SKM-1 treated with dmso at 0.1 percent for 144 hours (cell line): ENCODE results near the gene ANAPC16.
"Not testable (repeated sequence)": the region's sequence is repeated elsewhere in the genome, so short reads cannot be mapped to it uniquely, and the experiment has no call there.

Experiments used
- DNase-seq: peaks from one replicate; lab custom pipeline; 2025; ENCODE audit not compliant: unreplicated experiment; lab: John Stamatoyannopoulos, UW

The ANAPC16 gene

DNA sequence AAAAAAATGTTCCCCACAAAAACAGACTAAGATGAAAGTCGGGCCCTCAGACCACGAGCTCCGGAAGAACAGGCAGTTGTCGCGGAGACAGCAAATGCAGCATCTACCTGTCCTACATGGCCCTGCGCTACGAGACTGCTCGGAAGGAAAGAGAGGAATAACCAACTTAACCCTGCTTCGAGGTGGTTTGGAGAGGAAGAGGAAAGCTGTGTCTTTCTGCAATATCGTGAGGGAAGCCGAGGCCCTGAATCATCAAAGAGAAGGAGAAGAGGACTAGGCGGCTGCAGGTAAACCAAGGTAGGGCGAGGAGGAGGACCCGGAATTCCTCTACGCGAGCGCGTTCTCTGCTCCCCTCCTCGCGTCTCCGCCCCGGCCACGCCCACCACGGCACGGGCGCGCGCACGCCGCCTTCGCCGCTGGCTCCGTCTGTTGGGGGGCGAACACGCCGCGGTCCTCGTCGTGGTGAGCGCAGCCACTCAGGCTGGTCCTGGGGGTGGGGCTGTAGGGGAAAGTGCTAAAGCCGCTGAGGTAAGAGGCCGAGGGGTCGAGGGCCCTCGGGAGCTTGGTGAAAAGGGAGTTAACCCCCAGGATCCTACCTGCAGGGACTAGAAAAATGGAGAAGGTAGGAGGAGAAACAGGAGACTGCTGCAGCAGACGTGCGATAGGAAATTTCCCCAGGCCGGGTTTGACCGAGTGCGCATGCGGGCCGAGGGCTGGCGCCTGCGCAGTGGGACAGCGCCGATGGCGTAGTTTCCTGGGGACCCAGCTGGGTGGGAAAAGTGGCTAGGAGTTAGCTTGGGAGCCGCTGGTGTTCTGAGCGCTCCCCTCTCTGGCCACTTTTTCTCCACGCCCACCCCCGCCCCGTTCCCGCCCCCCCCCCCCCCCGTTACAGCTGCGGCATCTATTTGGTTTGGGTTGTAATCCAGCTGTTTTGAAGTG is at the start of gene ANAPC16, which contains the start of gene ASCC1:
Gene ANAPC16, plus strand, starts transcription at position 402 of the 939 bp plus-strand sequence. CDS start 7,903 bp downstream, outside the sequence.
Gene ASCC1, minus strand, starts transcription at position 666 of the 939 bp plus-strand sequence. CDS start 2,978 bp downstream, outside the sequence.
- peak; percentile 87 for DNase-seq

- DNase-seq = no peak
Observed at GRCh38 chr10:72167118-72167517, 48.7 kb upstream of the ANAPC16 start.

DNA sequence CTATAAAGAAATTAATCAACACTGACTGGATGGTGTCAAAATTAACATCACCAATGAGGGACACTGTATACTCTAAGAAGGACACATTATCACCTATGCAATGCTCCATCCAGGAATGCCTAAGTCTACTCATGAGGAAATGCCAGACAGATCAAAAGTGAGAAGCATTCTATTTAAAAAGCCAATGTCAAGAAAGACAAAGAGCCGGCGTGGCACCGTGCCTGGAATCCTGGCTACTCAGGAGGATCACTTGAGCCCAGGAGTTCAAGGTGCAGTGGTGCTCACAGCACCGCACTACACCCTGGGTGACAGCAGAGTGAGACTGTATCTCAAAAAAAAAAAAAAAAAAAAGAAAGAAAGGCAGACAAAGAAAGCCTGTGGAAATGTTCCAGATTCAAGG is 45.5 kb upstream of the ANAPC16 start:
- DNase-seq = no peak

GRCh38 chr10:72170733-72171132 is 45.1 kb upstream of the ANAPC16 start:
- DNase-seq = no peak

GRCh38 chr10:72171175-72171630 is 44.6 kb upstream of the ANAPC16 start:
- no peak for DNase-seq

GRCh38 chr10:72173262-72173618 is 42.6 kb upstream of the ANAPC16 start:
- DNase-seq = no peak

DNA sequence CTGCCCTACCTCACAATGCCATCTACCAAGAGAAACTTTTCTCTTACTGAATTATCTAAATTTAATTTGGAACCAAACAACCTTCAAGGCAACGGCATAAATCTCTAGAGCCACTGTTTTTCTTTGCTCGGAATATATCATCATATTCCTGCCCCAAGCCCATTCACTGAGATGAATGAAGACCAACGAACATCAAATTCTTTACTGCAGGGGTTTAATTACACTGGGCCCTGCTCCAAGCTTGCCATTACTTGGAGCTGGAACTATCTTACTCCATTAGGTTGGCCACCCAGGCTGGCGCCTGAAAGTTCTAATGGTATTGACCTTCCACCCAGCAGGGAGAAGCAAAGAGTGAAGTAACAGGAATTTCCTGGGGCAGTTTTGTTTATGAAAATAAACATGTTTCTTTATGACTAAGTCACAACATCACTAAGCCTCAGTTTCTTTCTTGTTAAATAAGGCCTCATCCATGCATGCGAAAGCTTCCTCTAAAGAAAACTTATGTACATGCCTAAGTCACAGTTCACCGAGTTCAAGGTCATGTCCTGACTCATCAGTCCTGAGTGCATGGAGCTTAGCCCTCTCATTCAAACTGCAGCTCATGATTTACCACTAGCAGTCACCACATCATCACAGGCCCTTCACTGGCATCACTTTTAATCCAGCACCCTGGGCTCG is 42.1 kb upstream of the ANAPC16 start:
- no peak for DNase-seq

DNA sequence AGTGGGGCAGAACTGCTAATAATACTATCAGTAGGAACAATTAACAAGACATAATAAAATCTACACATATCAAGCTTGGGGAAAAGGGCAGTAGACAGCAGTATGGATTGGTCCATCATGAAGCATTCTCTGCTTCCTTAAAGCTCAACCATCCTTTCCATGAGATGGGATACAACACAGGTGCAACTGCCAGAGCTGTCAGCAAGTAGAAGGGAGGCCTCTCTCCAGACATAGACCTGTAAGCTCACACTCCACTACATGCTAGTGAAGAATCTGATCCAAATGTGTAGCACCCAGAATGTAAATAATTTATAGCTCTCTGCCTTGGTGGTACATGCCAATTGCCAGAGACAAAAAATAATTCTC is 41.5 kb upstream of the ANAPC16 start:
- no peak for DNase-seq

DNA sequence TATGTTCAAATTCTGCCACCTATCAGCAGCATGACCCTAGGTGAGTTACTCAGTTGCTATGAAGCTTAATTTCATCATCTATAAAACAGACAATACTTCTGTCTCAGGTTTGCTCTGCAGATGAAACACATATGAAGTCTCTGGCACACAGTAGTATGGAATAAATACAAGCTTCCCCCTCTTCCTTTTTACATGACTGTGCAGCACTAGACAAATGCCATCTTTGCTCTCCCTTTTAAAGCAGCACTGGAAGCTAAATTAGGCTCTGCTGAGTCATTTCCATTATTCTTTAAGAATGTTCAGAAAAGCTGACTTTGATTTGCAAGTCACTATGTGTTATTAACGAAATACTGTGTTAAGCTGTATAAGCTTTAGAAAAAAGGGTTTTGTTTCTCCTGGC is 40.7 kb upstream of the ANAPC16 start:
- no peak for DNase-seq

DNA sequence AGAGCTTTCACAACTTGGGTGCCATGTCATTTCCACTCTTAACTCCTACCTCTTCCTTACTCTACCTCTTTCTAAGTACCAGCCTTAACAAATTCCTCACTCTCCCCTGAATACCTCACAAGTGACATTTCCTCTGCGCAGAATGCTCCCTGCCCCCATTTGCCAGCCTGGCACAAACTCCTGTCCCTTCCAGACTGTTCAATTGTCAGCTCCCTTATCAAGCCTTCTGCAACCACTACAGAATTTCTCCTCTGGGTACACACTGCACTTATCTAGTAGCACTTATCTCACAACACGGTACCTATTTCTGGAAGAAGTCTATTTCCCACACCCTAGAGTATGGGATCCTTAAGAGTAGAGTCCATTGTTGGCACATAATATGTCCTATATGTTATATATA is 39.1 kb upstream of the ANAPC16 start:
- no peak for DNase-seq

DNA sequence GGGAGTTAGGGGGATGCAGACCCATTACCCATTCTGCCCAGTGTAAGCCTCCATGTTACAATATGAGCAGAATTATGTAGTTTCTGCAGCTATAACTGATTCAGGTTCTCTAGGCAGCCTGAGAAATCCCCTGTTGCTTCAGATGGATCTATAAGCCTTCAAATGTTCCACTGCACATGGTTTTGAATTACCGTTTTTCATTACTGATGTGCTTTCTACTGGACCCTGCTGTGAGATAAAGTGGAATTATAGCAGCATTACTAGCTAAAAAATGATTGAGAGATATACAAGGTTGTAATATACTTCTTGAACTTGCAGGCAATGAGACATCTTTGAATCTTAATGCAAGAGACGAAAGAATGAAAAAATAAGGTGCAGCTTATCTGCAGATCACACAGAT is 38.4 kb upstream of the ANAPC16 start:
- DNase-seq = no peak

- DNase-seq = no peak
Observed at GRCh38 chr10:72184156-72184555, 31.7 kb upstream of the ANAPC16 start.

- DNase-seq = no peak
Observed at GRCh38 chr10:72186258-72186981, 29.4 kb upstream of the ANAPC16 start.

DNA sequence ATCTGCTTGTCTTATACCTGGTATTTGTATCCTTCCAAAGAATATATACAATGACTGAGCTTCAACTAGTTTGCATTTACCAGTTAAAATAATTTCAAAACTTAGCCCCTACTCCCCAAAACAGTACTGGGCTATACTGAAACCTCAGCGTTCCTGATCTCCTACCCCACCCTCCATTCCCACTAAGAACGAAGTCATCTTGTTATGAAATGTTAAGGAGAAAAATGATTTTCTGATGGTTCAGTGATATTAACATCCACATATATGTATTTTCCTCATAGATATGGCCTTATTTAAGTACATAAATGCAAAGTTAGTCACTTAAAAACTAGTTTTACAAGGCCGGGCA is 28.9 kb upstream of the ANAPC16 start:
- no peak for DNase-seq

- DNase-seq = no peak
Observed at GRCh38 chr10:72194949-72195348, 20.9 kb upstream of the ANAPC16 start.

GRCh38 chr10:72200883-72201282 is 14.9 kb upstream of the ANAPC16 start:
- DNase-seq = no peak

DNA sequence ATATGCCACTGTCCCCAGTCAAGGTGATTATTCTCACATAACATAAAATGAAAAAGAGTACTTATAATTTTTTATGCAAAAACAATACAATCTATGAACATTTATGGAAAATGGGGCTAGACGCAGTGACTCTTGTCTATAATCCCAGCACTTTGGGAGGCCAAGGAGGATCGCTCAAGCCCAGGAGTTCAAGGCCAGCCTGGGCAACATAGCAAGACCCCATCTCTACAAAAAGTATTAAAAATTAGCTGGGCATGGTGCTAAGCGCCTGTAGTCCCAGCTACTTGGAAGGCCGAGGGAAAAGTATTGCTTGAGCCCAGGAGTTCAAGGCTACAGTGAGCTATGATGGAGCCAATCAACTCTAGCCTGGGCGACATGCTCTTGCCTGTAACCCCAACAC is 14.5 kb upstream of the ANAPC16 start:
- DNase-seq = no peak

- no peak for DNase-seq
Observed at GRCh38 chr10:72204296-72204695, 11.5 kb upstream of the ANAPC16 start.

DNA sequence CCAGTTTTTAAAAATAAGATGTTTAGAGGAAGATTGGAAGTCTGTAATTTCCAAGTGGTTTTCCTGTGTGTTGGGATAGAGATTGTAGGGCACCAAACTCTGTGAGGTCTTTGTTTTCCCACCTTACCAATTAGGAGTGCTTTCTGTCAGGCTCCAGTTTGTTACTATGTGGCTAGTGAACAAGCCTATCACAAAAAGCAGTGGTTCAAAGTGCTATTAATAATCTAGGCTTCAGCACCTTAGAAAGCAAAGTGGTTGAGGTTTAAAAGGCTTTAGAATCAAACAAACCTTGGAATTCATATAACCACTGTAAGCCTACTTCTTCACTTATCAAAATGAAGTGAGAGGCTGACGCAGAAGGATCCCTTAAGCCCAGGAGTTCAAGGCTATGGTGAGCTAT is 11.1 kb upstream of the ANAPC16 start:
- no peak for DNase-seq

DNA sequence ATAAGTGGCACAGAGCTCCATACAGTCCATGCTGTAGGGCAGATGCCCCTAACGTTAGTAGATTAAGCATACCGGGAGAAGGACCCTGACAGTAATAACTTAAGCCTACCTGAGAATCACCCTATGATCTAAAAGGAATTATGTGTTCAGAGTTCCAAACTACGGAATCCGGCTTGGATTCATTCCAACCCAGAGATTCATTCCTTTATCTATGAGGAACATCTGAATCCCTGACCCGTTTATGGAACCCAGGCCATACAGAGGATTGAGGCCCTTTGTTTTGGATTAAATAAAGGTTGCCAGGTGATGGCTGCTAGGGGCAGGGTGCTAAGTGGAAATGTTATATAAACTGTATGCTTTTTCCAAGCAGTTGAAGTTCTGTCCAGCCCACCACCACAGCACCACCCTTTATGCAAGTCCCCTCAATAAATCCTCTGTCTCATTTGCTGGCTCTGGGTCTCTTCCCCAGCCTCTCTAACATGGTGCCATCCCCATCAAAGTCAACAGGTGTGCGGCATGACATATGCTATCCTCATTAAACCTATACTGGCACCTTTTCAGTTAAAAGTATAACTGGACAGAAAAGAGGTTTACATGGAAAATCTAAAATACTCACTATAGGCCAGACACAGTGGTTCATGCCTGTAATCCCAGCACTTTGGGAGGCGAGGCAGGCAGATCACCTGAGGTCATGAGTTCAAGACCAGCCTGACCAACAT is 9.1 kb upstream of the ANAPC16 start:
- DNase-seq = no peak

DNA sequence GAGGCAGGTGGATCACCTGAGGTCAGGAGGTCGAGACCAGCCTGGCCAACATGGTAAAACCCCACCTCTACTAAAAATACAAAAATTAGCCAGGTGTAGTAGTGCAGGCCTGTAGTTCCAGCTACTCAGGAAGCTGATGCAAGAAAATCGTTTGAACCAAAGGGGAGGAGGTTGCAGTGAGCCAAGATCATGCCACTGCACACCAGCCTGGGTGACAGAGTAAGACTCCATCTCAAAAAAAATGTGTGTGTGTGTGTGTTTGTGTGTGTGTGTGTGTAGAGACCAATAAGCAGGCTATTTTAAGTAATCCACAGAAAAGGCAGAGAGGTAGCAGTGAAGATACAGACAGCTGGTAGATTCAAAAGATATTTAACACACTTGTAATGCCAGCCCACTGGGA is 7.3 kb upstream of the ANAPC16 start:
- not testable (repeated sequence) for DNase-seq
